ENCODE data around the gene MS4A6A.
"Not testable (repeated sequence)": the region's sequence is repeated elsewhere in the genome, so short reads cannot be mapped to it uniquely, and the experiment has no call there.

Gene MS4A6A

DNA sequence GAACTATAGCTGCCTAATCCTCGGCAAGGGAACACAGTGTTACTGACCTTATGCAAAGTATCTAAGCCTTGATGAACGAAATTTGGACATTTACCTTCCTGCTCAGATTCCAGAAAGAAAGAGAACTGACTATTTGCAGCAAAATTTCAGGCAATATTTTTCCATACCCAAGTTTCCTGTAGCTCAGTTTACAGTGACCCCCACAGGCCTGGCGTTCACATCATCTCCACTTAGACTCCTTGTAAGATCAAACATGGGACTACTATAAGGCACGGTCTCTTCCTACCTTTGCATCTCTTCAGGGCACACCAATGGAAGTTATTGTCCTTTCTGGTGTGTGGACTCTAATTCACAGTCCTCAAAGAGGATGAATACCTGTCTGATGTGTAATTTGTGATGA is 21.1 kb downstream of the MS4A6A start:
- DNase-seq (ENCODE audit: low read depth, low spot score) = no peak
- no peaks in the 10 kb centered on the region for H3K36me3 ChIP-seq (ENCODE audit: control insufficient read depth, insufficient read depth, low read length)
- H3K4me1 ChIP-seq (ENCODE audit: control insufficient read depth, insufficient read depth, low read length) = no peaks in the 10 kb centered on the region
- no peaks in the 10 kb centered on the region for H3K9me3 ChIP-seq (ENCODE audit: control insufficient read depth, insufficient read depth, low read length)
- H3K27ac ChIP-seq (ENCODE audit: low read length) = no peak overlapping the region
- no CpG with 5 or more reads among the region's 4 CpGs for WGBS (ENCODE audit: insufficient coverage, insufficient read length)
- no peak overlapping the region for H3K4me3 ChIP-seq (ENCODE audit: low read length)
- H3K27me3 ChIP-seq (ENCODE audit: control insufficient read depth, insufficient read depth, low read length) = no peaks in the 10 kb centered on the region

GRCh38 chr11:60161107-60161506 is 21.8 kb downstream of the MS4A6A start:
- no peaks in the 10 kb centered on the region for H3K9me3 ChIP-seq (ENCODE audit: control insufficient read depth, insufficient read depth, low read length)
- DNase-seq (ENCODE audit: low read depth, low spot score) = no peak
- no peaks in the 10 kb centered on the region for H3K4me1 ChIP-seq (ENCODE audit: control insufficient read depth, insufficient read depth, low read length)
- no CpG with 5 or more reads among the region's 2 CpGs for WGBS (ENCODE audit: insufficient coverage, insufficient read length)
- H3K27ac ChIP-seq (ENCODE audit: low read length) = no peak overlapping the region
- H3K27me3 ChIP-seq (ENCODE audit: control insufficient read depth, insufficient read depth, low read length) = no peaks in the 10 kb centered on the region
- no peaks in the 10 kb centered on the region for H3K36me3 ChIP-seq (ENCODE audit: control insufficient read depth, insufficient read depth, low read length)
- no peak overlapping the region for H3K4me3 ChIP-seq (ENCODE audit: low read length)

DNA sequence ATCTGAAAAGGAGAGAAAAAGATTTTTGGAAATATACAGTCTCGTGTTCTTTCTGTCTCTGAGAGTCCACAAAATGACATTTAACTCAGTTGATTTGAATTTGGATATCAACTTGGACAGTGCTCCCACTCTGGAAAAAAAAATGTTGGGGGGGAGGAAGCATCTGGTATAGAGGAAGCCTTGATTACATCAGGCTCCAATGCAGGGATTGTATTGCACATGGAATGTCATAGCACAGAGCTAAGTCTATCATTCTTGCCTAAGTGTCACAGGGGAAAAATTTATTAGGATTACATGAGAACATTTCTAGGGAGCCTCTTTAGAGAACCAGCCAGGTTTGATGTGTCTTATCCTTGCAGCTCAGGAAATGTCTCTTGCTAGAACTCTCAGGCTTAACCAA is 23.0 kb downstream of the MS4A6A start:
- Histone ChIP-seq H3K36me3 (ENCODE audit: control insufficient read depth, insufficient read depth, low read length) (no peaks in the 10 kb centered on the region), H3K27ac (ENCODE audit: low read length) (no peak overlapping the region), H3K4me1 (ENCODE audit: control insufficient read depth, insufficient read depth, low read length) (no peaks in the 10 kb centered on the region), H3K9me3 (ENCODE audit: control insufficient read depth, insufficient read depth, low read length) (no peaks in the 10 kb centered on the region), H3K27me3 (ENCODE audit: control insufficient read depth, insufficient read depth, low read length) (no peaks in the 10 kb centered on the region), H3K4me3 (ENCODE audit: low read length) (no peak overlapping the region)
- WGBS (ENCODE audit: insufficient coverage, insufficient read length) = no CpG with 5 or more reads among the region's 1 CpG
- no peak for DNase-seq (ENCODE audit: low read depth, low spot score)

DNA sequence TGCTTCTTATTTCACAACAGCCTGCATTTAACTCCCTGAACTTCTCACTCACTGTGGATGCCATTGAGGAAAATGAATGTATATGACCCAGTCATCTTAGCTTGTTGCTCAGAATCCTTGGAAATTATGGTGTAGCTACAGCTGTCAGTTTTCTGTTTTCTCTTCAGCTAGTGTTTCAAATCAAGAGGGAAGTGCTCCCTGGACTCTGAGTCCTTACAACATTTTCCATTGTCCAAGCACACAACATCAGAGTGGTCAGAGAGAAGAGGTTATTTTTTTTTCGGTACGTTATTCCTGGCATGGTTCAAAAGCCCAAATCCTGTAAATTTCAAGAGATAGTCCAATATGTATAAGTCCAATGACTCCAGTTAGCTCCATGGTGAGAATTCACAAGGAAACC is 23.6 kb downstream of the MS4A6A start:
- WGBS (ENCODE audit: insufficient coverage, insufficient read length) = no CpG with 5 or more reads among the region's 2 CpGs
- H3K36me3 ChIP-seq (ENCODE audit: control insufficient read depth, insufficient read depth, low read length) = no peaks in the 10 kb centered on the region
- H3K27me3 ChIP-seq (ENCODE audit: control insufficient read depth, insufficient read depth, low read length) = no peaks in the 10 kb centered on the region
- H3K9me3 ChIP-seq (ENCODE audit: control insufficient read depth, insufficient read depth, low read length) = no peaks in the 10 kb centered on the region
- H3K4me1 ChIP-seq (ENCODE audit: control insufficient read depth, insufficient read depth, low read length) = no peaks in the 10 kb centered on the region
- no peak for DNase-seq (ENCODE audit: low read depth, low spot score)
- no peak overlapping the region for H3K4me3 ChIP-seq (ENCODE audit: low read length)
- no peak overlapping the region for H3K27ac ChIP-seq (ENCODE audit: low read length)

GRCh38 chr11:60158636-60159035 is 24.2 kb downstream of the MS4A6A start:
- no peaks in the 10 kb centered on the region for H3K9me3 ChIP-seq (ENCODE audit: control insufficient read depth, insufficient read depth, low read length)

DNA sequence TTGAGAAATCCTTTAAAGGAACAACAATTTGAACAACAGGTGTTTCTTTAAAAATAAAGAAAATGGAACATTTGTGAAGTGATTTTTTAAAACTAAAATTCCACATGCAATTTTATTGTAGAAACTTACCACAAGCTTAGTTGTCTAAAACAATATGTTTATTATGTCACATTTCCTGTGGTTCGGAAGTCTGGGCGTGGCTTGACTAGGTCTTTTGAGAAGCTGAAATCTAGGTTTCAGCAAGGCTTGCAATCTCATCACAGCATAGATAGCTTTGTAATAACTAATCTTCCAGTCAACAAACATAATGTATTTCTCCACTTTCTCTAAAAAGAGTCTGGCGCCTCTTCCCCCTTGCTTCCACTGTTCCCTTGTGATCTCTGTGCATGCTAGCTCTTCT is 27.0 kb downstream of the MS4A6A start:
- DNase-seq (ENCODE audit: low read depth, low spot score) = no peak

More at GRCh38 chr11:60158636-60159035, 24.2 kb downstream of the MS4A6A start:
- no CpG with 5 or more reads among the region's 3 CpGs for WGBS (ENCODE audit: insufficient coverage, insufficient read length)
- H3K4me1 ChIP-seq (ENCODE audit: control insufficient read depth, insufficient read depth, low read length) = no peaks in the 10 kb centered on the region
- H3K27me3 ChIP-seq (ENCODE audit: control insufficient read depth, insufficient read depth, low read length) = no peaks in the 10 kb centered on the region
- H3K27ac ChIP-seq (ENCODE audit: low read length) = no peak overlapping the region
- no peak overlapping the region for H3K4me3 ChIP-seq (ENCODE audit: low read length)
- H3K36me3 ChIP-seq (ENCODE audit: control insufficient read depth, insufficient read depth, low read length) = no peaks in the 10 kb centered on the region
- no peak for DNase-seq (ENCODE audit: low read depth, low spot score)

GRCh38 chr11:60152727-60153126 is 30.2 kb downstream of the MS4A6A start:
- H3K4me3 ChIP-seq (ENCODE audit: low read length); H3K27me3 ChIP-seq (ENCODE audit: control insufficient read depth, insufficient read depth, low read length); H3K27ac ChIP-seq (ENCODE audit: low read length); H3K36me3 ChIP-seq (ENCODE audit: control insufficient read depth, insufficient read depth, low read length); H3K9me3 ChIP-seq (ENCODE audit: control insufficient read depth, insufficient read depth, low read length); H3K4me1 ChIP-seq (ENCODE audit: control insufficient read depth, insufficient read depth, low read length); DNase-seq (ENCODE audit: low read depth, low spot score): not testable (repeated sequence)

More for the DNA sequence above, 27.0 kb downstream of the MS4A6A start:
- no peaks in the 10 kb centered on the region for H3K4me1 ChIP-seq (ENCODE audit: control insufficient read depth, insufficient read depth, low read length)
- H3K4me3 ChIP-seq (ENCODE audit: low read length) = no peak overlapping the region
- no peaks in the 10 kb centered on the region for H3K9me3 ChIP-seq (ENCODE audit: control insufficient read depth, insufficient read depth, low read length)
- no peak overlapping the region for H3K27ac ChIP-seq (ENCODE audit: low read length)
- H3K36me3 ChIP-seq (ENCODE audit: control insufficient read depth, insufficient read depth, low read length) = no peaks in the 10 kb centered on the region
- no peaks in the 10 kb centered on the region for H3K27me3 ChIP-seq (ENCODE audit: control insufficient read depth, insufficient read depth, low read length)
- WGBS (ENCODE audit: insufficient coverage, insufficient read length) = no CpG with 5 or more reads among the region's 3 CpGs

DNA sequence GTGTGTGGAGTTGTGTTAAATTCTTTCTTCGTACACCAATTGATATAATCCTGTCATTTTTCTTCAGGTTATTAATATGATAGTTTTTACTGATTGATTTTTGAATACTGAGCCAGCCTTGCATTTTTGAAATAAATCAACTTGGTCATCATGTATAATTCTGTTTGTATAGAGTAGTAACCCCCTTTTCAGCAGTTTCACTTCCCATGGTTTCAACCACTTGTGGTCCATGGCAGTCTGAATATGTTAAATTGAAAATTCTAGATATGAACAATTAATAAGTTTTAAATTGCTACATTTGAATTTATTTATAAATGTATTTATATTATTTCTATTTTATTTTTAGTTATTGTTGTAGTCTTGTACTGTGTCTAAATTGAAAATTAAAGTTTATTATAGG is 32.6 kb downstream of the MS4A6A start:
- no peak for DNase-seq (ENCODE audit: low read depth, low spot score)

DNA sequence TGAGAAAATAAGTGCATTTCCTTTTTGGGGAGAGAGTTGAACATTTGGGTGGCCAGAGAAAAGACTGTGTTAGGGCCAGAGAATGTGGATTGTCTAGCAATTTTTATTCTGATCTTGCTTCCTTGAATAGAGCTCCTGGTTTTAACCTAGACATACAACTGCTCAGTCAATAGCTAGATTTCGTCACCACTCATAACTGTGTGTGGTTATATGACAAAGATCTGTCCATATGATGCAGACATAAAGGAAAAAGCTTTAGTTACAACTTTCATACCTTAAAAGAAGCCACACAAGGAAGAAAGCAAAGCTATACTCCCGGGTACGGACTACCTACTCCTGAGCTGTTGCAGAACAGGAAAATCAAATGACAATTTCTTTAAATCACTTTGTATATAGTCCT is 37.2 kb downstream of the MS4A6A start:
- no peak overlapping the region for H3K27ac ChIP-seq (ENCODE audit: low read length)
- no peaks in the 10 kb centered on the region for H3K9me3 ChIP-seq (ENCODE audit: control insufficient read depth, insufficient read depth, low read length)
- DNase-seq (ENCODE audit: low read depth, low spot score) = no peak
- H3K27me3 ChIP-seq (ENCODE audit: control insufficient read depth, insufficient read depth, low read length) = no peaks in the 10 kb centered on the region
- H3K36me3 ChIP-seq (ENCODE audit: control insufficient read depth, insufficient read depth, low read length) = no peaks in the 10 kb centered on the region
- no peaks in the 10 kb centered on the region for H3K4me1 ChIP-seq (ENCODE audit: control insufficient read depth, insufficient read depth, low read length)
- WGBS (ENCODE audit: insufficient coverage, insufficient read length) = no CpG with 5 or more reads among the region's 3 CpGs
- no peak overlapping the region for H3K4me3 ChIP-seq (ENCODE audit: low read length)

More for the DNA sequence above, 32.6 kb downstream of the MS4A6A start:
- H3K36me3 ChIP-seq (ENCODE audit: control insufficient read depth, insufficient read depth, low read length) = no peaks in the 10 kb centered on the region
- H3K27me3 ChIP-seq (ENCODE audit: control insufficient read depth, insufficient read depth, low read length) = no peaks in the 10 kb centered on the region
- H3K4me3 ChIP-seq (ENCODE audit: low read length) = no peak overlapping the region
- no peaks in the 10 kb centered on the region for H3K9me3 ChIP-seq (ENCODE audit: control insufficient read depth, insufficient read depth, low read length)
- H3K4me1 ChIP-seq (ENCODE audit: control insufficient read depth, insufficient read depth, low read length) = no peaks in the 10 kb centered on the region
- WGBS (ENCODE audit: insufficient coverage, insufficient read length) = no CpG with 5 or more reads among the region's 1 CpG
- no peak overlapping the region for H3K27ac ChIP-seq (ENCODE audit: low read length)

GRCh38 chr11:60143768-60144167 is 39.1 kb downstream of the MS4A6A start:
- H3K9me3 ChIP-seq (ENCODE audit: control insufficient read depth, insufficient read depth, low read length) = no peaks in the 10 kb centered on the region
- no peaks in the 10 kb centered on the region for H3K27me3 ChIP-seq (ENCODE audit: control insufficient read depth, insufficient read depth, low read length)
- H3K36me3 ChIP-seq (ENCODE audit: control insufficient read depth, insufficient read depth, low read length) = no peaks in the 10 kb centered on the region
- no peaks in the 10 kb centered on the region for H3K4me1 ChIP-seq (ENCODE audit: control insufficient read depth, insufficient read depth, low read length)
- H3K27ac ChIP-seq (ENCODE audit: low read length) = no peak overlapping the region
- WGBS (ENCODE audit: insufficient coverage, insufficient read length) = no CpG with 5 or more reads among the region's 3 CpGs
- H3K4me3 ChIP-seq (ENCODE audit: low read length) = no peak overlapping the region
- no peak for DNase-seq (ENCODE audit: low read depth, low spot score)

GRCh38 chr11:60133917-60134316 is 49.0 kb downstream of the MS4A6A start:
- Histone ChIP-seq H3K9me3 (ENCODE audit: control insufficient read depth, insufficient read depth, low read length) (no peaks in the 10 kb centered on the region), H3K36me3 (ENCODE audit: control insufficient read depth, insufficient read depth, low read length) (no peaks in the 10 kb centered on the region), H3K4me3 (ENCODE audit: low read length) (no peak overlapping the region), H3K4me1 (ENCODE audit: control insufficient read depth, insufficient read depth, low read length) (no peaks in the 10 kb centered on the region), H3K27ac (ENCODE audit: low read length) (no peak overlapping the region), H3K27me3 (ENCODE audit: control insufficient read depth, insufficient read depth, low read length) (no peaks in the 10 kb centered on the region)
- no peak for DNase-seq (ENCODE audit: low read depth, low spot score)
- no CpG with 5 or more reads among the region's 1 CpG for WGBS (ENCODE audit: insufficient coverage, insufficient read length)
